Left forelimb (tissue), 1 donor: ENCODE measurements around the gene COL27A1.
"Not testable (repeated sequence)": the region's sequence is repeated elsewhere in the genome, so short reads cannot be mapped to it uniquely, and the experiment has no call there.

Source experiments
- DNase-seq: peaks from one replicate; pipeline ENCODE4 v3.0.0-alpha.2; 2018; ENCODE audit warnings: low spot score

COL27A1 gene

DNA sequence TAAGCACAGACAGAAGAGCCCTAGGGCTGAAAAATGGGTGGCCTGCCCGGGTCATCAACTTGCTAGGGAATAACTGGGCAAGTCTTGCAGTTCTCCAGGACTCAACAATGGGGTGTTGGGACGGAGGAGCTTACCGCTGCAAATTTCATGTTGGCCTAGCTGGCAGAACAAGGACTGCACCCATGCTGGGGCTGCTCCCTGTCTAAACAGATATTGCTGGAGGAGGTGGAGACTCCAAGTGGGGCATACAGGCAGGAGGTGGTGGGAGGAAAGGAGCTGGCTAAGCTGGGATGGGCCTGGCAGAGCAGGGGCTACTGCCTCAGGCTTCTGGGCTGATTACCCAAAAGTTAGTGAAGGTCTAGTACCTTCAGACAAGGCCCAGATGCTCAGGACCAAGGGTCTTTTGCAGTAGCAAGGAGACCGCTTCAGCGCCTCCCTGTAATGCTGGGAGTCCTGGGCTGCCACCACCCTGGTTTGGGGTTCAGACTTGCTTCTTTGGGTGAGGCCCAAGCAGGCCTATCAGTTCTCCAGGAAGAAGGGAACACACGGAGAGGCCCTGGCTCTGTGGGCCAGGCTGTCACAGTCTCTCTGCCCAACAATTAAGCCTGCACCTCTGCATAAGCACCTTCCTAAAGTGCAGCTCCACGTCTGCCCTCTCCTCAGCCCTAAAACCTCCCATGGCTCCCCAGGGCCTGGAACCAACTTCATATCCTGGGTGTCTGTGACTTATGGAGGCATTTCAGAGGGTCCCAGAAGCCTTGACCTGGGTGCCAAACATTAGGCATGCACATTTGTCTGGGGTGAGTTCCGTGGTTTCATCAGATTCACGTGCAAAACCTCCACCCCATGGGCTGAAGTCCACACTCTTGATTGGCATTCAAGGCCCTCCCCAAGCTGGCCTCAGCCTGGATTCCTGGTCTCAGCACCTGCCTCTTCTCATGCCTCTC lies 32.0 kb upstream of the COL27A1 start:
- DNase-seq = no peak

DNA sequence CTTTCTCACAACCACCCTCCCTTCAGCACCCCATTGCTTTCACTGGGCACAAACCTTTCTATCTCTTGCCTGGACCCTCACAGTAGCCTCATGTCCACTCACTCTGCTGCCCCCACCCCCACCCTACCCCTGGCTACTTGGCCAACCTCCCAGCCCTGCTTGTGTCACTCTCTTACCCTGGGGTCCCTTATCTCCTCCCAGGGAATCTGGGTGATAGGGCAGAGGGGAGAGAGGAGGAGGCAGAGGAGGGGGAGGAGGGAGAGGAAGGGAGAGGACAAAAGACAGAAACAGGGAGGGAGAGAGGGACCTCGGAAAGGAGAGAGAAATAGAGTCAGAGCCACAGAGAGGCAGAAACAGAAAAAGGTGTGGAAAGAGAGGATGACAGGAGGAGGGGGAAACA lies 31.2 kb upstream of the COL27A1 start:
- DNase-seq = no peak

- no peak for DNase-seq
Measured at GRCh38 chr9:114124666-114125475, 30.5 kb upstream of the COL27A1 start.

GRCh38 chr9:114125476-114126013 lies 29.8 kb upstream of the COL27A1 start:
- no peak for DNase-seq

- DNase-seq = no peak
Measured at GRCh38 chr9:114126247-114127060, 28.9 kb upstream of the COL27A1 start.

GRCh38 chr9:114128759-114129158 lies 26.6 kb upstream of the COL27A1 start:
- DNase-seq = not testable (repeated sequence)

DNA sequence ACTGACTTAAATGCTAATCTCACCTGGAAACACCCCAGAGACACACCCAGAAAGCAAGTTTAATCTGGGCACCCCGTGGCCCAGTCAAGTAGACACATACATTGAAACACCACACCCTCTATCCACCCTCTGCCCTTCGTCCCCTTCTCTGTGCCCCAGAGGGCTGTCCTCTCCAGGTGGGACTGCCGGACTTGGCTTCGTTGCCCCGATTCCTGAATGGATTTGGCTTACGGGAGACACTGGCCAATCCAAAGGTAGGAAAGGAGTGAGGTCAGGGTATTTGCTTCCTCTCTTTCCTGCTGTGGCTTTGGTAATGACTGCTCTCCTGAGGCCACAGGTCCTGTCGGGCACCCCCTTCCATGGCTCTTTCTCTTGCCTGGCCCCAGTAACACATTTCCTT lies 25.2 kb upstream of the COL27A1 start:
- DNase-seq = no peak

- no peak for DNase-seq
Measured at GRCh38 chr9:114130624-114131277, 24.6 kb upstream of the COL27A1 start.

- DNase-seq = no peak
Measured at GRCh38 chr9:114131808-114132549, 23.4 kb upstream of the COL27A1 start.

DNA sequence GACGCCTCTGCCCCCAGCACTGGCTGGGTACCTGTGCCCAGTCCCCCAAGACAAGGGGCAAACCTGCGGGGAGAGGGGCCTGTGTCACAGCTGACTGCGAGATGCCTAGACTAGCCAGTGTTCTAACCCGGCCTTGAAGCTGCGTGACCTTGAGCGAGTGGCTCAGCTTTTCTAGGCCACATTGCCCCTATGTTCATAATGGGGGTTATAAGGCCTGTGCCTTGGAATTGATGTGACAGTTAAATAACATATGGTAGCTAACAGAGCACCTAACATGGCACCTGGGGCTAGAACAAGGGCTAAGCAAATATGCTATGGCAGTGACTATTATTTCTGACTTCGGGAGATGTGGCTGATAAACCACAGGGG lies 22.8 kb upstream of the COL27A1 start:
- no peak for DNase-seq

- no peak for DNase-seq
Measured at GRCh38 chr9:114134827-114135396, 20.4 kb upstream of the COL27A1 start.

- DNase-seq = no peak
Measured at GRCh38 chr9:114137831-114138230, 17.5 kb upstream of the COL27A1 start.

- no peak for DNase-seq
Measured at GRCh38 chr9:114138552-114138971, 16.8 kb upstream of the COL27A1 start.

GRCh38 chr9:114139071-114139470 lies 16.3 kb upstream of the COL27A1 start:
- no peak for DNase-seq

- no peak for DNase-seq
Measured at GRCh38 chr9:114140401-114140800, 14.9 kb upstream of the COL27A1 start.

- DNase-seq = no peak
Measured at GRCh38 chr9:114140850-114141249, 14.5 kb upstream of the COL27A1 start.

DNA sequence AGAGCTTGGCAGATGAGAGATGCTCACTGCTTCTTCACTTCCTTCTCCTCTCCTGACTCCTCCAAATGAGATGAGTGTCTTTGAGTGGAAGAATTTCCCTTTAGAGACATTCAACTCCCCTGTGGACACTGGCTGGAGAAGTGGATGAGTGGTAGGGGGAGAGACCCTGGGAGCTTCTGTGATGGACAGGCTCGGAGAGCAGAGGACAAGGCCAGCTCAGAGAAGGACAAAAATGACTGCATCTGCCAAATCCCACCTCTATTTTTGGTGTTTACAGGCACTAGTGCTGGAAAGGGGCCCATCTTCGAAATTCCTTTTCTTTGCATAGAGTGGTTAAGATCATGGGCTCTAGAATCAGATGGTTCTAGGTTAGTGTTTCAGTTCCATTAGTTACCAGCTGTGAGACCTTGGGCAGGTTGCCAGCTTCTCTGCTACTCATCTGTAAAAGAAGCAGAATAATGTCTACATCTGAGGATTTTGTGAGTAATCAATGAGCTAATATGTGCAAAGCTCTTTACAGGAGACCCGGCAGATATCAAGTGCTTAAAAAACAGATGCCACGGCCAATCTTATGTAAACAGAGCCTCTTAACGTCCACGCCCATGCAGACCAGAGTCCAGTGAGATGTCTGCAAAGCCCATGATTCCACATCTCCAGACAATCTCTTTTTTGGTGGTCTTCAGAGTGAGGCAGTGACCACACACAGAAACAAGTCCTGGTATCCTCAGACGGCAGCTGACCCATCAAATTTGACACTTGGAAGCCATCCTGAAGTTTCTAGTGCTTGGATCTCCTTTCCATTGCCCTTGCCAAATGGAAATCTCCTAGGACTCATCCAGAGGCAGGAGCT lies 13.6 kb upstream of the COL27A1 start:
- DNase-seq = no peak

- DNase-seq = no peak
Measured at GRCh38 chr9:114143234-114143633, 12.1 kb upstream of the COL27A1 start.

- no peak for DNase-seq
Measured at GRCh38 chr9:114146735-114147134, 8.6 kb upstream of the COL27A1 start.
